Erythroblast (primary cell): Measurements from ENCODE around the gene DKC1.

Experiments
- GATA1 ChIP-seq: IDR thresholded peaks from 2 replicates; pipeline ENCODE4 v1.6.1; 2011; ENCODE audit warnings: low read depth, mild to moderate bottlenecking, control low read depth, low read length, moderate library complexity
- POLR2A ChIP-seq: IDR thresholded peaks from 2 replicates; pipeline ENCODE4 v1.6.1; 2011; ENCODE audit warnings: mild to moderate bottlenecking, low read length

- TF ChIP-seq POLR2A (no peak), GATA1 (no peak)
Observed at GRCh38 chrX:154727871-154728270, 34.8 kb upstream of the DKC1 start.
